HepG2 (cell line): ENCODE data around the gene MPV17L2. TPM values are rescaled to one million over a fixed set of nuclear protein-coding genes. Genes with fewer than 3 reads are reported as not detected.

Experiments
- CBX2 ChIP-seq, 2 experiments: fragments of 200-600 bp in 1 of 2; sonication (generic); formaldehyde crosslinking in 1 of 2; IDR thresholded peaks; 2 replicates each; pipeline versions ENCODE4 v1.7.0 to v1.8.1; 2018 to 2022; ENCODE audit warnings: low read depth in 2 of 2, low read length in 1 of 2, mild to moderate bottlenecking in 1 of 2, missing genetic modification reagents in 1 of 2
- GLI4 ChIP-seq: sonication (generic); formaldehyde crosslinking; IDR thresholded peaks from 2 replicates; pipeline ENCODE4 v1.5.1; 2020; ENCODE audit warnings: missing genetic modification reagents, mild to moderate bottlenecking, moderate library complexity, borderline replicate concordance
- PHF20 ChIP-seq: sonication (generic); formaldehyde crosslinking; IDR thresholded peaks from 2 replicates; pipeline ENCODE4 v1.5.0; 2020; ENCODE audit warnings: mild to moderate bottlenecking, missing genetic modification reagents
- SMYD3 ChIP-seq: sonication (generic); formaldehyde crosslinking; IDR thresholded peaks from 2 replicates; pipeline ENCODE4 v1.8.1; 2023; ENCODE audit warnings: mild to moderate bottlenecking, missing genetic modification reagents
- ZNF543 ChIP-seq: sonication (generic); formaldehyde crosslinking; IDR thresholded peaks from 2 replicates; pipeline ENCODE4 v1.4.0; 2020; ENCODE audit warnings: mild to moderate bottlenecking, missing genetic modification reagents
- ZNF841 ChIP-seq: sonication (generic); formaldehyde crosslinking; IDR thresholded peaks from 2 replicates; pipeline ENCODE4 v1.8.1; 2023; ENCODE audit warnings: missing genetic modification reagents, borderline replicate concordance
- ZSCAN31 ChIP-seq: sonication (generic); formaldehyde crosslinking; IDR thresholded peaks from 2 replicates; pipeline ENCODE4 v1.5.0; 2020; ENCODE audit warnings: low read depth, mild to moderate bottlenecking, missing genetic modification reagents
- polyA plus RNA-seq, 8 experiments: library from polyadenylated mRNA; depleted of rRNA in 3 of 8; stranded (reverse) in 7 of 8; unstranded in 1 of 8; fragments of >200 nt; fragmentation: Illumina TruSeq in 4 of 8; extraction: Trizol in 4 of 8; gene quantifications; 2 replicates each; pipeline versions ENCODE4 v1.2.1 to v1.2.3, GENCODE V29; 2011 to 2016; ENCODE audit warnings: low read depth in 4 of 8, missing spikeins in 1 of 8, mixed read lengths in 1 of 8; ENCODE audit not compliant: insufficient read depth in 1 of 8
- total RNA-seq, 5 experiments: library from RNA; depleted of rRNA; stranded (reverse); fragments of >200 nt; fragmentation: Illumina TruSeq; extraction: Trizol; gene quantifications; 2 replicates each; pipeline ENCODE4 v1.2.3, GENCODE V29; 2016; ENCODE audit warnings: low read depth in 1 of 5
- TF ChIP-seq, protein P1 (sequence below): sonication (generic); formaldehyde crosslinking; IDR thresholded peaks from 2 replicates; pipeline ENCODE4 v1.5.0; 2020; ENCODE audit warnings: mild to moderate bottlenecking, missing genetic modification reagents
- TF ChIP-seq, protein P2 (sequence below): sonication (generic); formaldehyde crosslinking; IDR thresholded peaks from 2 replicates; pipeline ENCODE4 v1.5.0; 2020; ENCODE audit warnings: mild to moderate bottlenecking, missing genetic modification reagents
- TF ChIP-seq, protein P3 (sequence below): sonication (generic); formaldehyde crosslinking; IDR thresholded peaks from 2 replicates; pipeline ENCODE4 v1.5.1; 2020; ENCODE audit warnings: missing genetic modification reagents, mild to moderate bottlenecking, borderline replicate concordance
- TF ChIP-seq, protein P4 (sequence below): sonication (generic); formaldehyde crosslinking; IDR thresholded peaks from 2 replicates; pipeline ENCODE4 v1.4.0; 2020; ENCODE audit warnings: mild to moderate bottlenecking, missing genetic modification reagents, borderline replicate concordance
- TF ChIP-seq, protein P5 (sequence below): sonication (generic); formaldehyde crosslinking; IDR thresholded peaks from 2 replicates; pipeline ENCODE4 v1.8.1; 2023; ENCODE audit warnings: mild to moderate bottlenecking, missing genetic modification reagents

Gene MPV17L2
- total and polyA plus RNA-seq, 2 of the 13 experiments (the other 11 are each of a cell fraction or from before 2014, with no cell fraction given): 13.6 to 16.7 TPM

DNA sequence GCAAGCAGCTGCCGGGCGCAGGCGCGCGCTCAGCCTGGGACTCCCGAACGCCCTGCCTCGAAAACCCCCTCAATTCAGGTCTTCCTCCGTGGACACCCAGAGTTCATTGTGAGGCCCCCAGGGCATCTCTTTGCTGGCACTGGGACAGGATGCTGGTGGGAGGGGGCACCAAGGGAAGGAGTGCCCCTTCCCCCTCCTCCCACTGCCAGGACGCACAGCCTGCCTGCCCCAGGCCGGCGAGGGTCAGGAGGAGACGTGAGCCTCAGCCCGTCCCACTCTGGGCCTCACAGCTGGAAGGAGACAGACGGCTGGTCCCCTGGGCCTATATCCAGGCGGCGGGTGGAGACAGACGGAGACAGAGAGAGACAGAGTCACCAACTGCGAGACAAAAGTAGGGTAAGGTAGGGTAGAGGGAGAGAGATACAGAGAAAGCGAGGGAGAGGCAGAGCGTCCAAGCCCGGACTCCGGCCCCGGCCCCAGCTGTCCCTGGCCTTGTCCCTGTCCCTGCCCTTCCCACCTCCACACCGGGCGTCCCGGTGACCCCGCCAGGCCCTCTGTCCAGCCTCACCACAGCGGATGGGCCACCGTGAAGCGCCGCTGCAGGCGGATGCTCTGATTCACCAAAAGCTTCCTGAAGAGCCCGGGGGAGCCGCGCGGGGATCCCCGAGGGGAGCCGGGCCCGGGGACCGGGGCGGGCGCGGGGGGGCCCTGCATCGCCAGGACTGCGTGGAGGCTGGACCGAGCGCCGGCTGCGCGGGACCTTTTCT is 32.9 kb downstream of the MPV17L2 start, which contains the start of gene PDE4C (continued):
- TF ChIP-seq, protein P1, sequence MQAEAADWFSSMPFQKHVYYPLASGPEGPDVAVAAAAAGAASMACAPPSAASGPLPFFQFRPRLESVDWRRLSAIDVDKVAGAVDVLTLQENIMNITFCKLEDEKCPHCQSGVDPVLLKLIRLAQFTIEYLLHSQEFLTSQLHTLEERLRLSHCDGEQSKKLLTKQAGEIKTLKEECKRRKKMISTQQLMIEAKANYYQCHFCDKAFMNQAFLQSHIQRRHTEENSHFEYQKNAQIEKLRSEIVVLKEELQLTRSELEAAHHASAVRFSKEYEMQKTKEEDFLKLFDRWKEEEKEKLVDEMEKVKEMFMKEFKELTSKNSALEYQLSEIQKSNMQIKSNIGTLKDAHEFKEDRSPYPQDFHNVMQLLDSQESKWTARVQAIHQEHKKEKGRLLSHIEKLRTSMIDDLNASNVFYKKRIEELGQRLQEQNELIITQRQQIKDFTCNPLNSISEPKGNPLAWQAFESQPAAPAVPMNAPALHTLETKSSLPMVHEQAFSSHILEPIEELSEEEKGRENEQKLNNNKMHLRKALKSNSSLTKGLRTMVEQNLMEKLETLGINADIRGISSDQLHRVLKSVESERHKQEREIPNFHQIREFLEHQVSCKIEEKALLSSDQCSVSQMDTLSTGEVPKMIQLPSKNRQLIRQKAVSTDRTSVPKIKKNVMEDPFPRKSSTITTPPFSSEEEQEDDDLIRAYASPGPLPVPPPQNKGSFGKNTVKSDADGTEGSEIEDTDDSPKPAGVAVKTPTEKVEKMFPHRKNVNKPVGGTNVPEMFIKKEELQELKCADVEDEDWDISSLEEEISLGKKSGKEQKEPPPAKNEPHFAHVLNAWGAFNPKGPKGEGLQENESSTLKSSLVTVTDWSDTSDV (CRISPR knock-in tag): no peak
- TF ChIP-seq, protein P2, sequence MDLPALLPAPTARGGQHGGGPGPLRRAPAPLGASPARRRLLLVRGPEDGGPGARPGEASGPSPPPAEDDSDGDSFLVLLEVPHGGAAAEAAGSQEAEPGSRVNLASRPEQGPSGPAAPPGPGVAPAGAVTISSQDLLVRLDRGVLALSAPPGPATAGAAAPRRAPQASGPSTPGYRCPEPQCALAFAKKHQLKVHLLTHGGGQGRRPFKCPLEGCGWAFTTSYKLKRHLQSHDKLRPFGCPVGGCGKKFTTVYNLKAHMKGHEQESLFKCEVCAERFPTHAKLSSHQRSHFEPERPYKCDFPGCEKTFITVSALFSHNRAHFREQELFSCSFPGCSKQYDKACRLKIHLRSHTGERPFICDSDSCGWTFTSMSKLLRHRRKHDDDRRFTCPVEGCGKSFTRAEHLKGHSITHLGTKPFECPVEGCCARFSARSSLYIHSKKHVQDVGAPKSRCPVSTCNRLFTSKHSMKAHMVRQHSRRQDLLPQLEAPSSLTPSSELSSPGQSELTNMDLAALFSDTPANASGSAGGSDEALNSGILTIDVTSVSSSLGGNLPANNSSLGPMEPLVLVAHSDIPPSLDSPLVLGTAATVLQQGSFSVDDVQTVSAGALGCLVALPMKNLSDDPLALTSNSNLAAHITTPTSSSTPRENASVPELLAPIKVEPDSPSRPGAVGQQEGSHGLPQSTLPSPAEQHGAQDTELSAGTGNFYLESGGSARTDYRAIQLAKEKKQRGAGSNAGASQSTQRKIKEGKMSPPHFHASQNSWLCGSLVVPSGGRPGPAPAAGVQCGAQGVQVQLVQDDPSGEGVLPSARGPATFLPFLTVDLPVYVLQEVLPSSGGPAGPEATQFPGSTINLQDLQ (CRISPR knock-in tag): no peak
- TF ChIP-seq ZNF543 (CRISPR knock-in tag) (no peak), GLI4 (CRISPR knock-in tag) (no peak), SMYD3 (no peak), PHF20 (CRISPR knock-in tag) (no peak), ZNF841 (CRISPR knock-in tag) (no peak), ZSCAN31 (CRISPR knock-in tag) (no peak), CBX2 (IDR thresholded peaks at IDR 0.05; ENCODE audit: low read depth, low read length) (no peak), CBX2 (CRISPR knock-in tag; IDR thresholded peaks at IDR 0.05; ENCODE audit: low read depth) (no peak)
- TF ChIP-seq, protein P3, sequence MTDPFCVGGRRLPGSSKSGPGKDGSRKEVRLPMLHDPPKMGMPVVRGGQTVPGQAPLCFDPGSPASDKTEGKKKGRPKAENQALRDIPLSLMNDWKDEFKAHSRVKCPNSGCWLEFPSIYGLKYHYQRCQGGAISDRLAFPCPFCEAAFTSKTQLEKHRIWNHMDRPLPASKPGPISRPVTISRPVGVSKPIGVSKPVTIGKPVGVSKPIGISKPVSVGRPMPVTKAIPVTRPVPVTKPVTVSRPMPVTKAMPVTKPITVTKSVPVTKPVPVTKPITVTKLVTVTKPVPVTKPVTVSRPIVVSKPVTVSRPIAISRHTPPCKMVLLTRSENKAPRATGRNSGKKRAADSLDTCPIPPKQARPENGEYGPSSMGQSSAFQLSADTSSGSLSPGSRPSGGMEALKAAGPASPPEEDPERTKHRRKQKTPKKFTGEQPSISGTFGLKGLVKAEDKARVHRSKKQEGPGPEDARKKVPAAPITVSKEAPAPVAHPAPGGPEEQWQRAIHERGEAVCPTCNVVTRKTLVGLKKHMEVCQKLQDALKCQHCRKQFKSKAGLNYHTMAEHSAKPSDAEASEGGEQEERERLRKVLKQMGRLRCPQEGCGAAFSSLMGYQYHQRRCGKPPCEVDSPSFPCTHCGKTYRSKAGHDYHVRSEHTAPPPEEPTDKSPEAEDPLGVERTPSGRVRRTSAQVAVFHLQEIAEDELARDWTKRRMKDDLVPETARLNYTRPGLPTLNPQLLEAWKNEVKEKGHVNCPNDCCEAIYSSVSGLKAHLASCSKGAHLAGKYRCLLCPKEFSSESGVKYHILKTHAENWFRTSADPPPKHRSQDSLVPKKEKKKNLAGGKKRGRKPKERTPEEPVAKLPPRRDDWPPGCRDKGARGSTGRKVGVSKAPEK: no peak
- TF ChIP-seq, protein P4, sequence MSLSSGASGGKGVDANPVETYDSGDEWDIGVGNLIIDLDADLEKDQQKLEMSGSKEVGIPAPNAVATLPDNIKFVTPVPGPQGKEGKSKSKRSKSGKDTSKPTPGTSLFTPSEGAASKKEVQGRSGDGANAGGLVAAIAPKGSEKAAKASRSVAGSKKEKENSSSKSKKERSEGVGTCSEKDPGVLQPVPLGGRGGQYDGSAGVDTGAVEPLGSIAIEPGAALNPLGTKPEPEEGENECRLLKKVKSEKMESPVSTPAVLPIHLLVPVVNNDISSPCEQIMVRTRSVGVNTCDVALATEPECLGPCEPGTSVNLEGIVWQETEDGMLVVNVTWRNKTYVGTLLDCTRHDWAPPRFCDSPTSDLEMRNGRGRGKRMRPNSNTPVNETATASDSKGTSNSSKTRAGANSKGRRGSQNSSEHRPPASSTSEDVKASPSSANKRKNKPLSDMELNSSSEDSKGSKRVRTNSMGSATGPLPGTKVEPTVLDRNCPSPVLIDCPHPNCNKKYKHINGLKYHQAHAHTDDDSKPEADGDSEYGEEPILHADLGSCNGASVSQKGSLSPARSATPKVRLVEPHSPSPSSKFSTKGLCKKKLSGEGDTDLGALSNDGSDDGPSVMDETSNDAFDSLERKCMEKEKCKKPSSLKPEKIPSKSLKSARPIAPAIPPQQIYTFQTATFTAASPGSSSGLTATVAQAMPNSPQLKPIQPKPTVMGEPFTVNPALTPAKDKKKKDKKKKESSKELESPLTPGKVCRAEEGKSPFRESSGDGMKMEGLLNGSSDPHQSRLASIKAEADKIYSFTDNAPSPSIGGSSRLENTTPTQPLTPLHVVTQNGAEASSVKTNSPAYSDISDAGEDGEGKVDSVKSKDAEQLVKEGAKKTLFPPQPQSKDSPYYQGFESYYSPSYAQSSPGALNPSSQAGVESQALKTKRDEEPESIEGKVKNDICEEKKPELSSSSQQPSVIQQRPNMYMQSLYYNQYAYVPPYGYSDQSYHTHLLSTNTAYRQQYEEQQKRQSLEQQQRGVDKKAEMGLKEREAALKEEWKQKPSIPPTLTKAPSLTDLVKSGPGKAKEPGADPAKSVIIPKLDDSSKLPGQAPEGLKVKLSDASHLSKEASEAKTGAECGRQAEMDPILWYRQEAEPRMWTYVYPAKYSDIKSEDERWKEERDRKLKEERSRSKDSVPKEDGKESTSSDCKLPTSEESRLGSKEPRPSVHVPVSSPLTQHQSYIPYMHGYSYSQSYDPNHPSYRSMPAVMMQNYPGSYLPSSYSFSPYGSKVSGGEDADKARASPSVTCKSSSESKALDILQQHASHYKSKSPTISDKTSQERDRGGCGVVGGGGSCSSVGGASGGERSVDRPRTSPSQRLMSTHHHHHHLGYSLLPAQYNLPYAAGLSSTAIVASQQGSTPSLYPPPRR (CRISPR knock-in tag): no peak; the same call in 1 of the 2 replicates
- TF ChIP-seq, protein P5, sequence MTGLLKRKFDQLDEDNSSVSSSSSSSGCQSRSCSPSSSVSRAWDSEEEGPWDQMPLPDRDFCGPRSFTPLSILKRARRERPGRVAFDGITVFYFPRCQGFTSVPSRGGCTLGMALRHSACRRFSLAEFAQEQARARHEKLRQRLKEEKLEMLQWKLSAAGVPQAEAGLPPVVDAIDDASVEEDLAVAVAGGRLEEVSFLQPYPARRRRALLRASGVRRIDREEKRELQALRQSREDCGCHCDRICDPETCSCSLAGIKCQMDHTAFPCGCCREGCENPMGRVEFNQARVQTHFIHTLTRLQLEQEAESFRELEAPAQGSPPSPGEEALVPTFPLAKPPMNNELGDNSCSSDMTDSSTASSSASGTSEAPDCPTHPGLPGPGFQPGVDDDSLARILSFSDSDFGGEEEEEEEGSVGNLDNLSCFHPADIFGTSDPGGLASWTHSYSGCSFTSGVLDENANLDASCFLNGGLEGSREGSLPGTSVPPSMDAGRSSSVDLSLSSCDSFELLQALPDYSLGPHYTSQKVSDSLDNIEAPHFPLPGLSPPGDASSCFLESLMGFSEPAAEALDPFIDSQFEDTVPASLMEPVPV: no peak
